RKO (cell line): ENCODE data around the gene KLHDC8A.

Source experiments
- DNase-seq: peaks from one replicate; pipeline ENCODE4 v3.0.0-alpha.2; 2016; ENCODE audit warnings: low spot score

The KLHDC8A gene

GRCh38 chr1:205296154-205296553 lies 60.6 kb downstream of the KLHDC8A start:
- DNase-seq = no peak

- no peak for DNase-seq
These were observed 61.8 kb downstream of the KLHDC8A start for GRCh38 chr1:205294934-205295333.

GRCh38 chr1:205294175-205294917 lies 62.4 kb downstream of the KLHDC8A start:
- no peak for DNase-seq

GRCh38 chr1:205293350-205294074 lies 63.2 kb downstream of the KLHDC8A start:
- DNase-seq = no peak

GRCh38 chr1:205291596-205291995 lies 65.1 kb downstream of the KLHDC8A start:
- DNase-seq = no peak

GRCh38 chr1:205287767-205288559 lies 68.8 kb downstream of the KLHDC8A start:
- no peak for DNase-seq

- DNase-seq = no peak
These were observed 69.6 kb downstream of the KLHDC8A start for GRCh38 chr1:205287076-205287475.

GRCh38 chr1:205286335-205286950 lies 70.3 kb downstream of the KLHDC8A start:
- no peak for DNase-seq
